ENCODE results near the gene MTMR4. TPM values are rescaled to one million over a fixed set of nuclear protein-coding genes. Genes with fewer than 3 reads are reported as not detected.

MTMR4 gene
- total RNA-seq, 1 donor from 2014 or later, result 112 TPM

DNA sequence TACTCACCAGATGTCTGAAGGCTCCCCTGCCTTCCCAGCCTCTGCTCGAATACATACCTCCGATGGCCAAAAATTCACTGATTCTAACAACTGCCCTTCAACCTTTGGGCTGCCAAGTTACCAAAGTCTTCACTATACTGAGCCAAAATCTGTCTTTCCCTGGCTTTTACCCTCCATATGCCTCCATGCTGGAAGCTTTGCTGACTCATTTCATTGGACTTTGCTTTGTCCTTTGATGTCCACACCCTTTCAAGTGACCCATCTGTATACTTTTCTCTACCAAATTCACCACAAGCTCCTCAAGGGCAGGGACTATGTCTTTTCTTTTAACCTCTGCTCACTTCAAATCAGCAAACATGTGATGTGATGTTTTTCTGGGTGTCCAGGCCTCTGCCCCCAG is 21.0 kb upstream of the MTMR4 start:
- POLR2A ChIA-PET, result interaction anchor here (0.6 kb wide), 1 partner anchor 91 kb away, joined by 3 read pairs; no protein-coding TSS in a partner anchor
- Mint-ChIP-seq H3K9me3 (no peaks in the 10 kb centered on the region), H3K27ac (no peak overlapping the region), H3K4me3 (no peak overlapping the region), H3K36me3 (ENCODE audit: low read depth) (no peaks in the 10 kb centered on the region), H3K4me1 (peaks cover 6% of the 10 kb centered on the region), H3K27me3 (peaks cover 27% of the 10 kb centered on the region)
- TF ChIP-seq, protein P1, sequence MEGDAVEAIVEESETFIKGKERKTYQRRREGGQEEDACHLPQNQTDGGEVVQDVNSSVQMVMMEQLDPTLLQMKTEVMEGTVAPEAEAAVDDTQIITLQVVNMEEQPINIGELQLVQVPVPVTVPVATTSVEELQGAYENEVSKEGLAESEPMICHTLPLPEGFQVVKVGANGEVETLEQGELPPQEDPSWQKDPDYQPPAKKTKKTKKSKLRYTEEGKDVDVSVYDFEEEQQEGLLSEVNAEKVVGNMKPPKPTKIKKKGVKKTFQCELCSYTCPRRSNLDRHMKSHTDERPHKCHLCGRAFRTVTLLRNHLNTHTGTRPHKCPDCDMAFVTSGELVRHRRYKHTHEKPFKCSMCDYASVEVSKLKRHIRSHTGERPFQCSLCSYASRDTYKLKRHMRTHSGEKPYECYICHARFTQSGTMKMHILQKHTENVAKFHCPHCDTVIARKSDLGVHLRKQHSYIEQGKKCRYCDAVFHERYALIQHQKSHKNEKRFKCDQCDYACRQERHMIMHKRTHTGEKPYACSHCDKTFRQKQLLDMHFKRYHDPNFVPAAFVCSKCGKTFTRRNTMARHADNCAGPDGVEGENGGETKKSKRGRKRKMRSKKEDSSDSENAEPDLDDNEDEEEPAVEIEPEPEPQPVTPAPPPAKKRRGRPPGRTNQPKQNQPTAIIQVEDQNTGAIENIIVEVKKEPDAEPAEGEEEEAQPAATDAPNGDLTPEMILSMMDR (IDR thresholded peaks at IDR 0.05), result no peak
- CTCF ChIA-PET, result no interaction called here
- DNase-seq, result no peak
- ATAC-seq (ENCODE audit: low read depth), result no peak
- intact Hi-C loops (cut with micrococcal nuclease), result no loop called here

DNA sequence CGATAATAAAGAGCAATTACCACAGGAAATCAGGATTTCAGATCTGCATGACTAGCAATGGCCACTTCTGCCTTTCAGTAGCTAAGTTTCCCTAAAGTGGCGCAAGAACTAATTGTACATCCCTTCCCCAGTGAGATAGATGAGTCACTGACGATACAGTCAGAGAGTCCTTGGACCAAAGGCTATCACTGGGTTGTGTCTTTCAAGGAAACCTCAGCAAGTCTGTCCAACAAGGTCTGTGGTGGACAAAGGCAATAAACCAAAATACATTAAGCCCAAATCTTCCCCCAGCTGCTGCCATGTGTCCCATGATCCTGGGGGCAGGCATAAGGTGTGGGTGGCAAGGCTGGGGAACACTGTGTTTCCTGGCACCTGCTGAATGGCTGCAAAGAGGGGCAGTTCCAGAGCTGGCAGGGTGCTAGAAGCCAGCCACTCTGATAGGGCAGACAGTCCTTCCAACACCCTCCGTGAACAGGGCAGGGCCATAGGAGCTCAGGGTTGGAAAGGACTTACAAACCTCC is 20.5 kb upstream of the MTMR4 start:
- ChIA-PET CTCF (no interaction called here), POLR2A (interaction anchor here (0.6 kb wide), 1 partner anchor 92 kb away, joined by 3 read pairs; no protein-coding TSS in a partner anchor)
- ATAC-seq (ENCODE audit: low read depth) (no peak), DNase-seq (no peak)
- H3K27ac Mint-ChIP-seq, result no peak overlapping the region
- no peak overlapping the region for H3K4me3 Mint-ChIP-seq
- no peaks in the 10 kb centered on the region for H3K36me3 Mint-ChIP-seq (ENCODE audit: low read depth)
- no peaks in the 10 kb centered on the region for H3K9me3 Mint-ChIP-seq
- peaks cover 6% of the 10 kb centered on the region for H3K4me1 Mint-ChIP-seq
- H3K27me3 Mint-ChIP-seq, result peaks cover 27% of the 10 kb centered on the region
- TF ChIP-seq, protein P1 (IDR thresholded peaks at IDR 0.05), result no peak
- intact Hi-C loops (cut with micrococcal nuclease), result loop anchor here (5.0 kb wide), 1 partner anchor 467 kb away; no protein-coding TSS in a partner anchor

DNA sequence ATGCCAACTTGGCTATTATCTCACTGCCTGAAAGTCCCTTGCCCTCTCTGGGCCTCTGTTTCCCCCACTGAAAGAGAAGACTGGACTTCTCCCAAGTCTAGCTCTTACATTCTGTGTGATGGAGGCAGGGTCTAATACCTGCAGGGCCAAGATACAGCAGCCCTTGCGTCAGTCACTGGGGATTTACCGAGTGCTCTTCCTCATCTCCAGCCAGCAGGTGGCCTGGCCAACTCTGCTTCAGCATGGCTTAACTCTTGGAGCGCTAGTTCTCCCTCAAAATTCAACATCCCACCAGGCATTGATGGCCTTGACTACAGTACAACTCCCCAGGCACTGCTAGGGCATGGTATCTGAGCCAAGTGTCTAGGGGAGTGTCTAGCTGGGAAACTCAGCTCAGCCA is 19.9 kb upstream of the MTMR4 start:
- DNase-seq (no peak), ATAC-seq (ENCODE audit: low read depth) (no peak)
- Mint-ChIP-seq H3K4me3 (no peak overlapping the region), H3K4me1 (peaks cover 6% of the 10 kb centered on the region), H3K27ac (no peak overlapping the region), H3K36me3 (ENCODE audit: low read depth) (no peaks in the 10 kb centered on the region), H3K27me3 (peaks cover 27% of the 10 kb centered on the region), H3K9me3 (no peaks in the 10 kb centered on the region)
- intact Hi-C loops (cut with micrococcal nuclease), result loop anchor here (5.0 kb wide), 1 partner anchor 468 kb away; no protein-coding TSS in a partner anchor
- TF ChIP-seq, protein P1 (IDR thresholded peaks at IDR 0.05), result no peak
- CTCF ChIA-PET, result interaction anchor here (0.6 kb wide), 1 partner anchor 576 kb away, joined by 3 read pairs; no protein-coding TSS in a partner anchor
- POLR2A ChIA-PET, result interaction anchor here (1.1 kb wide), 1 partner anchor 98 kb away, joined by 4 read pairs; no protein-coding TSS in a partner anchor

DNA sequence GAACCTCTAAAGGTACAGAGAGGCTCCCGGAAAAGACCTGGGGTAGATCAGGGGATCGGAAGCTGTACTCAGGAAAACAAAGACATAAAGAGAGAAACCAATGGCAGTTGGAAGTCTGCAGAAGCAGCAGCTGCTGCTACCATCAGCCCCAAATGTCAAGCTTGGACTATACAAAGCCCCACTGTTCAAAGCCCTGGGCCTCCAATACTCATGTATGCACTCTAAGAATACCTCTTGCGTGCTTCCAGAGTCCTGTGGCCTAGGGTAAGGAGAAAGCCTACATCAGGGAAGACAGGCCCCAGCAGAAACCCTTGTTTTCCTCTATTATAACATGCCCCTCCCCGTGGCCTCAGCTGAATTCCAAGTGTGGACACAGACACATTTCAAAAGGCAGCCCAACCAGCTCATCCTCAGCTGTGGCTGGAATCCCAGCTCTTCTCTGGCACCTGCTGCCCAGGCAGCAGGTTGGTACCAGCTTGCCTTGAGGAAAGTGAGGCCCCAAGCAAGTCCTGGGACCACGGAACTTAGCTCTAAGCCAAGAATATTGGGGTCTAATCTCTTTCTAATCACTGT is 19.3 kb upstream of the MTMR4 start:
- Mint-ChIP-seq H3K4me3 (no peak overlapping the region), H3K27ac (no peak overlapping the region), H3K4me1 (peaks cover 6% of the 10 kb centered on the region), H3K27me3 (peaks cover 30% of the 10 kb centered on the region), H3K9me3 (no peaks in the 10 kb centered on the region), H3K36me3 (ENCODE audit: low read depth) (no peaks in the 10 kb centered on the region)
- intact Hi-C loops (cut with micrococcal nuclease), result loop anchor here (5.0 kb wide), 1 partner anchor 469 kb away; no protein-coding TSS in a partner anchor
- ATAC-seq (ENCODE audit: low read depth), result no peak
- DNase-seq, result no peak
- CTCF ChIA-PET, result interaction anchor here (0.6 kb wide), 1 partner anchor 575 kb away, joined by 3 read pairs; no protein-coding TSS in a partner anchor
- TF ChIP-seq, protein P1 (IDR thresholded peaks at IDR 0.05), result no peak
- POLR2A ChIA-PET, result interaction anchor here (1.1 kb wide), 1 partner anchor 98 kb away, joined by 4 read pairs; no protein-coding TSS in a partner anchor

DNA sequence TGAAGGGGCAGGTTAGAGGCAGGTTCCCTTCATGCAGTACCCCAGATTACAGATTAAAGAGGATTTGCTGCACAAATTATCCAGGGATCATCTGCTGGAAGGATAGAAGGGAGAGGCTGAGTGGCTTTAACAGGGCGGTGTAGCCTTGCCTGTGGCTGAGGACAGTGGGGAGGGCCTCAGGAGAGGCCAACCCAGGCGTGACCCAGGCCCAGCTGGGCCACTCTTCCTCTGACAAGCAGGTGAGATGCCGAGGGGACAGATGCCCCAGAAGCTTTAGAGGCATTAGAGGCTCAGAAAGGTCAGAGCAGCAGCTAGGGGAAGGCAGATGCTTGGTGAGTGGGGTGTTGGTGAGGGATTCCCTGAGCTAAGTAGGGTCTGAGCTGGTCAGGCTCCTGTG is 18.1 kb upstream of the MTMR4 start:
- ChIA-PET POLR2A (interaction anchor here (2.2 kb wide), 1 partner anchor 99 kb away, joined by 13 read pairs; no protein-coding TSS in a partner anchor), CTCF (interaction anchor here (2.3 kb wide), 1 partner anchor 14 kb away, joined by 5 read pairs; no protein-coding TSS in a partner anchor)
- Mint-ChIP-seq H3K36me3 (ENCODE audit: low read depth) (no peaks in the 10 kb centered on the region), H3K4me1 (peaks cover 6% of the 10 kb centered on the region), H3K27me3 (peaks cover 30% of the 10 kb centered on the region), H3K27ac (no peak overlapping the region), H3K4me3 (peak overlapping the region; percentile 63), H3K9me3 (no peaks in the 10 kb centered on the region)
- TF ChIP-seq, protein P1 (IDR thresholded peaks at IDR 0.05), result no peak
- DNase-seq, result no peak
- no peak for ATAC-seq (ENCODE audit: low read depth)
- intact Hi-C loops (cut with micrococcal nuclease), result loop anchor here (5.0 kb wide), 1 partner anchor 470 kb away; no protein-coding TSS in a partner anchor

Data from activated B cell treated with CpG ODN at 0.5 μM for 24 hours (primary cell).